Left ventricle myocardium inferior (tissue), 1 donor: ENCODE data around the gene NOP14. TPM values are rescaled to one million over a fixed set of nuclear protein-coding genes. Genes with fewer than 3 reads are reported as not detected.

ENCODE experiments used
- DNase-seq: peaks from one replicate; pipeline ENCODE4 v3.0.0-alpha.2; 2020
- H3K27ac ChIP-seq: fragments of 200-600 bp; replicated peaks from 2 replicates; pipeline ENCODE4 v1.8.0; 2021
- H3K27me3 ChIP-seq: fragments of 200-600 bp; 2 replicates; pipeline ENCODE4 v1.8.0; 2021; ENCODE audit warnings: low read depth
- H3K36me3 ChIP-seq: fragments of 200-600 bp; 2 replicates; pipeline ENCODE4 v1.8.0; 2021
- H3K4me1 ChIP-seq: fragments of 200-600 bp; 2 replicates; pipeline ENCODE4 v1.8.0; 2021
- H3K4me3 ChIP-seq: fragments of 200-600 bp; 2 replicates; pipeline ENCODE4 v1.8.0; 2021; ENCODE audit warnings: mild to moderate bottlenecking, moderate library complexity
- H3K9me3 ChIP-seq: fragments of 200-600 bp; replicated peaks from 2 replicates; pipeline ENCODE4 v1.8.0; 2021
- CTCF ChIP-seq: fragments of 200-600 bp; IDR thresholded peaks from 2 replicates; pipeline ENCODE4 v1.8.0; 2021; ENCODE audit warnings: antibody characterized with exemption, mild to moderate bottlenecking, borderline replicate concordance
- intact Hi-C: fragments of 100-400 bp; cut with micrococcal nuclease; formaldehyde crosslinking; loops from one replicate; pipeline ENCODE4 v1.11.0; 2022
- total RNA-seq: library from RNA; stranded (reverse); fragmentation: NEBNext Ultra II Directional; extraction: Animal tissue kit (Norgen Biotek cat#: 25700); gene quantifications from one replicate; pipeline ENCODE4 v1.2.1, GENCODE V29; 2021
- donor health status: DM: no; HTN: yes; CAD: no; lungs with severe emphysema.

Gene NOP14
- total RNA-seq, 1 donor from 2014 or later, result 17.4 TPM

DNA sequence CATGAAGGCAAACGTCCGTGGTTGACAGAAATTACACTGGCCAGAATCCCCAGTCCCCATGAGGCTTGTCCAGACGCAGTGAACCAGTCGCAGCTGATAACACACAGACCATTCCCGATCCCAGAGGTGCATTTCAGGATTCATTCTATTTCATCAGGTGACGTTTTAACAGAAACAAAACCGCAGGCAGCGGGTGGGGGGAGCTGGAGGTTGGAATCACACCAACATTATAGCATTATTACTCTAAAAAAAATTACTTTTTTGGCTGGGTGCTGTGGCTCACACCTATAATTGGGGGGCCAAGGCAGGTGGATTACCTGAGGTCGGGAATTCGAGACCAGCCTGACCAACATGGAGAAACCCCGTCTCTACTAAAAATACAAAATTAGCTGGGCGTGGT, 25.2 kb downstream of the NOP14 start:
- peak; percentile 1 for DNase-seq
- TF ChIP-seq CTCF, result no peak
- Histone ChIP-seq H3K36me3 (peaks cover 57% of the 10 kb centered on the region), H3K4me1 (peaks cover 42% of the 10 kb centered on the region), H3K27ac (no peak overlapping the region), H3K4me3 (no peak overlapping the region), H3K9me3 (no peaks in the 10 kb centered on the region), H3K27me3 (no peaks in the 10 kb centered on the region)
- intact Hi-C loops, result no loop called here

DNA sequence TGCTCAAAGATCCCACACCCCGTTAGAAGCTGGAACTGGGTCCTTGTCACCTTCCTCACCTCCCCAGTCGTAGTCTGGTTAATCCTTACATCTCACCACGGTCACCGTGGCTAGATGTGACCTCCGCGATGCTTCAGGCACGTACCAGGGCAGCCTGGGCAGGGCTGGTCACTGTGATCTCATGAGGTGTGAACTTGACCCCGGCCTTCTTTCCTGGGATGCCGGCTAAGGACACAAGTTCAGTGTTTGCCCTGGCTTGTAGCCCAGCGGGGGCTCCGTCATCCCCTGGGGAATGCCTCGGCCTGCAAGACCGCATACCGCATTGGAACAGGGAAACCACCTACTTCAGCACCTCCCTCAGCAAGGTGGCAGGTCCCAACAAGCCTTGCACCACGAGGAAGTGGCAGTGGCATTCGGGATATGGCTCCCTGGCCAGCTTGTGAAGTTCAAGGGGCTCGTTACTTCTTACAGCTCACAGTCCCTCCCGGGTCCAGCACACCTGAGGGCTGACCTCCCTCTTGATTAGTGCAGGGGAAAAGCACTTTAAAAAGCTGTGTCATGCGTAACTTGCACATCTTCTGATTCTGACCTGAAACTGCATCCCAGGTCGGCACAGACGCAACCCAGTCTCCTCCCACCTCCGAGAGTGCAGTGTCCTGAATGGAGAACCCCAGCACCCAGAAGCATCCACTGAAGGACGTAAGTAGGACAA, 25.9 kb downstream of the NOP14 start:
- peak; percentile 18 for DNase-seq
- H3K27ac ChIP-seq, result no peak overlapping the region
- intact Hi-C loops, result no loop called here
- no peaks in the 10 kb centered on the region for H3K9me3 ChIP-seq
- no peak overlapping the region for H3K4me3 ChIP-seq
- H3K4me1 ChIP-seq, result peaks cover 49% of the 10 kb centered on the region
- no peaks in the 10 kb centered on the region for H3K27me3 ChIP-seq
- peaks cover 51% of the 10 kb centered on the region for H3K36me3 ChIP-seq
- no peak for TF ChIP-seq CTCF

- H3K27ac ChIP-seq, result no peak overlapping the region
- H3K4me3 ChIP-seq, result no peak overlapping the region
- intact Hi-C loops, result no loop called here
- DNase-seq, result peak; percentile 13
- no peak for TF ChIP-seq CTCF
- H3K27me3 ChIP-seq, result no peaks in the 10 kb centered on the region
- H3K36me3 ChIP-seq, result peaks cover 46% of the 10 kb centered on the region
- H3K4me1 ChIP-seq, result peaks cover 54% of the 10 kb centered on the region
- no peaks in the 10 kb centered on the region for H3K9me3 ChIP-seq
Observed at GRCh38 chr4:2936773-2937145, 26.4 kb downstream of the NOP14 start.

DNA sequence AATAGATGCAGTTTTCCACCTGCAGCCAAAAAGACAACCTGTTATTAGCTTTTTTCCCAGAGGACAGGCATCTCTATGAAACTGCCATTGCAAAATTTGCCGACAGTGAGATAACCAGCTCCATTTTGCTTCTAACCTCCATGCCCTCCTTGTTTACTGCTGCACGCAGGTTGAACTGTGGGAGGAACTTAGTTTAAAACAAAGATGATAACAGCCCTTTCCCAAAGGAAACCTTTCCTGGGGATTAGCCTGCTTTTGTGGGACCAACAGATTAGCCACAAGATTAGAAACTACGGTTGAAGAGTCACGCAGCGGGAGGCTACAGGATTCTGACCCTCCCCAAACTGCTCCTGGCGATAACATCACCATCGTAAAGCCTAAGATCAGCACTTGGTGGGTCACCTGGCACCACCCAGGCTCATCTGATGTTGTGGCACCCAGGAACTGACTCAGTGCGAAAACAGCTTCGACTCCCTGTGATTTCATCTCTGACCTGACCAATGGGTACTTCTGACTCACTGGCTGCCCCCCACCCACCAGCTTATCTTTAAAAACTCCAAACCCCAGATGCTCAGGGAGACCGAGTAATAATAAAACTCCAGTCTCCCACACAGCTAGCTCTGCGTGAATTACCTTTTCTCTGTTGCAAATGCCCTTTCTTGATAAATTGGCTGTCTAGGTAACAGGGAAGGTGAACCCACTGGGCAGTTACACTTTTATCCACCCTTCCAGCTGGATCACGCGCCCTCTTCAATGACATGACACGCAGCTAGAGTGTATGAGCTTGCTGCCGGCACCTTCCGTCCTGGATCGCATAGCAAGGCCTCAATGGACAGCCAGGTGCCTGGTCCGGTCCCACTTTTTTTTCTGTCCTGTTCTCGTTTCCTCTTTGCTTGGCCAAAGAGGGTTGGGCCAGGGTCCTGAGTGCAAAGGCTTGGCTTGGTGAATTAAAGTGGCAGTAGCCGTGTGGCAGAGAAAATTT, 27.2 kb downstream of the NOP14 start:
- TF ChIP-seq CTCF, result no peak
- Histone ChIP-seq H3K36me3 (peaks cover 39% of the 10 kb centered on the region), H3K27me3 (no peaks in the 10 kb centered on the region), H3K4me1 (peaks cover 61% of the 10 kb centered on the region), H3K9me3 (no peaks in the 10 kb centered on the region), H3K27ac (peak overlapping the region; percentile 86), H3K4me3 (peak overlapping the region; percentile 84)
- intact Hi-C loops, result no loop called here
- peak; percentile 13 for DNase-seq

DNA sequence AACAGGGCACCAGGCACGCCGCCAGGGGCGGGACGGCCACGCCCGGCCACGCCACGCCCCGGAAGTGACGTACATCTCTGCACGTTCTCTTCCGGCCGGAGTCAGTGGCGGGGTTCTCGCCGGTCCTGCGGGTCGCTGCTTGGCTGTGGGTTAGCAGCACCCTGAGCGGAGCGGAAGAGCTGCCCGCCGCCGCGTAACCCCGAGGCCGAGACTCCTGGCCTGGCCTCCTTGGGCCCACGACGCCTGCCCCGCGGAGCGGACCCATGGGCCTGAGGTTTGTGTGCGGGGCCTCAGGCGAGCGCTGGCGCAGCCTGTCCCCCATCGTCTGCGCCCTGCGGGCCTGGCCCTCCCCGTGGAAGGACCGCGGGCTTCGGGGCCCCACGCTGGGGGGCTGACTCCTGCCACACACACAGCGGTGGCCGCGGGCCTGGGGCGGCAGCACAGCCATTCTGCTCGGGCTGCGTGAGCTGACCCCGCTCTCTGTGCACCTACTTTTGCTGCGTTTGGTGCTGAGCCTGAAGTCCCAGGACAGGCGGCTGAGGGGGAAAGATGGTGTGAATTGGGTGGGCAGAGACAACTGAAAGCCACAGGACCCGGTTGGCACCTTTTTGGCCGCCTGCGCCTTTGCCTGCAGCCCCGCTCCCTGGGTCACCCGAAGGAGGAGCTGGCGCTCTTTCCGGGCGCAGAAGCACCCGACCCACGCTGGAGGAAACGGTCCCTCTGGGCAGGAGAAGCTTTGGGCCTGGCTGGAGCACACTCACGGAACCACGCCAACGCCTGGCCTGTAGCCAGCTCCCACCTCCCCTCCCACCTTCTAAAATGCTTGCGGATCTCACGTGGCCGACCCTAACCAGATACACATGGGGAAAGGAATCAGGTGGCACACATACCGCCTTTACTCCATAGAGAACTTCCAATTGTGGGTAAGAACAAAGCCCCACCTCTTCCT, 28.1 kb downstream of the NOP14 start:
- H3K27me3 ChIP-seq, result no peaks in the 10 kb centered on the region
- intact Hi-C loops, result no loop called here
- peak overlapping the region; percentile 84 for H3K4me3 ChIP-seq
- TF ChIP-seq CTCF, result no peak
- peaks cover 37% of the 10 kb centered on the region for H3K36me3 ChIP-seq
- H3K4me1 ChIP-seq, result peaks cover 71% of the 10 kb centered on the region
- peak; percentile 95 for DNase-seq
- no peaks in the 10 kb centered on the region for H3K9me3 ChIP-seq
- H3K27ac ChIP-seq, result peak overlapping the region; percentile 86
